Measurements from ENCODE around the gene ERVV-1. TPM values are rescaled to one million over a fixed set of nuclear protein-coding genes. Genes with fewer than 3 reads are reported as not detected.

Gene ERVV-1
- total and polyA plus RNA-seq, 11 donors: 0.06 TPM; not detected in 10

DNA sequence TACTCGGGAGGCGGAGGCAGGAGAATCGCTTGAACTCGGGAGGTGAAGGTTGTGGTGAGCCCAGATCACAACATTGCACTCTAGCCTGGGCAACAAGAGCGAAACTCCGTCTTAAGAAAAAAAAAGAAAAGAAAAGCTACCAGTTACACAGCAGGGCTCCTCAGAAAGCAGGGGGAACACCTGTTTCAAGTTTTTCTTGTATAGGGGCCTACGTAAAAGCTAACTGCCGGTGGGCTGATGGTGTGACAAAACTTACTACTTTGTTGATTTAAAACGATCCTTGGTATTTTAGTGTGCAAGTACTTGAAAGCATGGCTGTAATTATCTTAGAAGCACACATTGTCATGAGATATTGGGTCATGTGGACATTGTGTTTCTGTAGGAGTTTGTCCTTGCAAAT lies 15.7 kb upstream of the ERVV-1 start:
- Histone ChIP-seq H3K9me3 (peaks cover 0 to 5% (median 0%) of the 10 kb centered on the region in 12 donors), H3K27ac (no peak overlapping the region), H3K36me3 (no peaks in the 10 kb centered on the region), H3K27me3 (peaks cover 0 to 5% (median 0%) of the 10 kb centered on the region in 9 donors), H3K4me1 (peaks cover 0 to 9% (median 3%) of the 10 kb centered on the region in 12 donors), H3K4me3 (no peak overlapping the region)
- WGBS, 4 donors: 74 to 82% (median 77%) methylated on average over 9 of the region's 9 CpGs
- DNase-seq (no peak), ATAC-seq (no peak)
- TF ChIP-seq, protein P1, sequence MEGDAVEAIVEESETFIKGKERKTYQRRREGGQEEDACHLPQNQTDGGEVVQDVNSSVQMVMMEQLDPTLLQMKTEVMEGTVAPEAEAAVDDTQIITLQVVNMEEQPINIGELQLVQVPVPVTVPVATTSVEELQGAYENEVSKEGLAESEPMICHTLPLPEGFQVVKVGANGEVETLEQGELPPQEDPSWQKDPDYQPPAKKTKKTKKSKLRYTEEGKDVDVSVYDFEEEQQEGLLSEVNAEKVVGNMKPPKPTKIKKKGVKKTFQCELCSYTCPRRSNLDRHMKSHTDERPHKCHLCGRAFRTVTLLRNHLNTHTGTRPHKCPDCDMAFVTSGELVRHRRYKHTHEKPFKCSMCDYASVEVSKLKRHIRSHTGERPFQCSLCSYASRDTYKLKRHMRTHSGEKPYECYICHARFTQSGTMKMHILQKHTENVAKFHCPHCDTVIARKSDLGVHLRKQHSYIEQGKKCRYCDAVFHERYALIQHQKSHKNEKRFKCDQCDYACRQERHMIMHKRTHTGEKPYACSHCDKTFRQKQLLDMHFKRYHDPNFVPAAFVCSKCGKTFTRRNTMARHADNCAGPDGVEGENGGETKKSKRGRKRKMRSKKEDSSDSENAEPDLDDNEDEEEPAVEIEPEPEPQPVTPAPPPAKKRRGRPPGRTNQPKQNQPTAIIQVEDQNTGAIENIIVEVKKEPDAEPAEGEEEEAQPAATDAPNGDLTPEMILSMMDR (IDR thresholded peaks at IDR 0.05): no peak
- no peak for TF ChIP-seq POLR2A (IDR thresholded peaks at IDR 0.05)
- intact Hi-C loops (cut with DNase I): loop anchor here in 1 of 10 donors (10.0 kb wide), 1 partner anchor 107 kb away; the partner anchor contains the start of gene ZNF160

- no peak overlapping the region for H3K4me3 ChIP-seq
- H3K27me3 ChIP-seq: peaks cover 0 to 5% (median 0%) of the 10 kb centered on the region in 9 donors
- ATAC-seq (no peak), DNase-seq (no peak)
- no peak overlapping the region for H3K27ac ChIP-seq
- TF ChIP-seq, protein P1 (IDR thresholded peaks at IDR 0.05): no peak
- no peak for TF ChIP-seq POLR2A (IDR thresholded peaks at IDR 0.05)
- no peaks in the 10 kb centered on the region for H3K36me3 ChIP-seq
- peaks cover 0 to 4% (median 0%) of the 10 kb centered on the region in 12 donors for H3K9me3 ChIP-seq
- intact Hi-C loops (cut with DNase I): no loop called here
- H3K4me1 ChIP-seq: peaks cover 0 to 2% (median 0%) of the 10 kb centered on the region in 12 donors
- 36 to 59% (median 52%) methylated on average over 2 of the region's 2 CpGs for WGBS, 4 donors
Measured at GRCh38 chr19:53002479-53002878, 11.2 kb upstream of the ERVV-1 start.

DNA sequence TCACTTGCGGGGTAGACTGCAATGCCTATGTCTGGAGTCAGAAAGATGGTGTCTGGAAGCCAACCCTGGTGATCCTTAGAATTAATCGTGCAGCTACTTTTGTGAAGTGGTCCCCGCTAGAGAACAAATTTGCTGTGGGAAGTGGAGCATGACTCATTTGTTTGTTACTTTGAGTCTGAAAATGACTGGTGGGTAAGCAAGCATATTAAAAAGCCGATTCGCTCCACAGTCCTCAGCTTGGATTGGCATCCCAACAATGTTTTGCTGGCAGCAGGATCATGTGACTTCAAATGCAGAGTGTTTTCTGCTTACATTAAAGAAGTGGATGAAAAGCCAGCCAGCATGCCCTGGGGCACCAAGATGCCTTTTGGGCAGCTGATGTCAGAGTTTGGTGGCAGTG lies 9.5 kb upstream of the ERVV-1 start:
- H3K27me3 ChIP-seq: peaks cover 0 to 7% (median 0%) of the 10 kb centered on the region in 9 donors
- intact Hi-C loops (cut with DNase I): no loop called here
- no peak overlapping the region for H3K4me3 ChIP-seq
- no peak for DNase-seq
- peaks cover 0 to 4% (median 0%) of the 10 kb centered on the region in 12 donors for H3K4me1 ChIP-seq
- WGBS, 4 donors: 58 to 86% (median 75%) methylated on average over 5 of the region's 5 CpGs
- H3K36me3 ChIP-seq: no peaks in the 10 kb centered on the region
- TF ChIP-seq, protein P1 (IDR thresholded peaks at IDR 0.05): no peak
- no peak for TF ChIP-seq POLR2A (IDR thresholded peaks at IDR 0.05)
- no peak overlapping the region for H3K27ac ChIP-seq
- no peaks in the 10 kb centered on the region for H3K9me3 ChIP-seq
- ATAC-seq: no peak

DNA sequence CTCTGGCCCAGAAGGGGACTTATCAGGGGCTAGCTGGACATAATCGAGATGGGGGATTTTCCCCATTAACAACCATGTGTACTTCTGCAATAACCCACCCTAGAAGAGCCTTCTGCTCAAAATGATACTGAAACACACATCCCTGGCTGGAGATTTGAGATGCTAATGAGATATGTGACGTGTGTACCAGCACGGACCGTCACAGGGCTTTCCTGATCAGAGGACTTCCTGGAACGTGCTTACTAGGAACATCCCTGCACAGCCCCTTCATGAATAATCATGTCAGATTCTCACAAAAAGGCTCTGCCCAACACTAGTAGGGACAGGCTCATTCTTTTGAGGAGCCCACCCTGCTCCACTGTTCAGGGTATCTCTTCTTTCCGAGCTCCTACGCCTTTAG lies 6.5 kb upstream of the ERVV-1 start:
- Histone ChIP-seq H3K27me3 (peaks cover 0 to 30% (median 0%) of the 10 kb centered on the region in 9 donors), H3K9me3 (no peaks in the 10 kb centered on the region), H3K36me3 (no peaks in the 10 kb centered on the region), H3K27ac (peak overlapping the region in 1 of 12 donors; percentile 54), H3K4me3 (peak overlapping the region in 2 of 12 donors; percentile 4 to 27), H3K4me1 (peaks cover 0 to 4% (median 0%) of the 10 kb centered on the region in 12 donors)
- DNase-seq (no peak), ATAC-seq (peak in 1 of 4 donors; percentile 74)
- 41 to 72% (median 64%) methylated on average over 7 of the region's 7 CpGs for WGBS, 4 donors
- TF ChIP-seq POLR2A (IDR thresholded peaks at IDR 0.05): no peak
- TF ChIP-seq, protein P1 (IDR thresholded peaks at IDR 0.05): no peak
- intact Hi-C loops (cut with DNase I): no loop called here

Data from heart left ventricle (tissue), 16 donors.